A673 (cell line): ENCODE results near the gene ANKS3. TPM values are rescaled to one million over a fixed set of nuclear protein-coding genes. Genes with fewer than 3 reads are reported as not detected.

ENCODE experiments used
- BruUV-seq: library from RNA; stranded (reverse); fragments of 400-500 nt; replicated peaks from 2 replicates; lab custom pipeline; 2021; lab: Mats Ljungman, UMichigan
- CTCF ChIA-PET: fragments of 300-600 bp; sonication (Branson Sonifier 250); formaldehyde crosslinking; loops from one replicate; lab custom pipeline; 2022; ENCODE audit warnings: antibody characterized with exemption; lab: Charles Lee
- POLR2A ChIA-PET: fragments of 300-600 bp; sonication (Branson Sonifier 250); formaldehyde crosslinking; loops from one replicate; lab custom pipeline; 2022; ENCODE audit warnings: antibody characterized with exemption; ENCODE audit not compliant: low non-redundant PET; lab: Charles Lee
- DNase-seq: peaks from one replicate; pipeline ENCODE4 v3.0.0-alpha.2; 2015; ENCODE audit warnings: low spot score
- H3K27ac ChIP-seq: fragments of 200-600 bp; sonication (generic); 2 replicates; pipeline ENCODE4 v1.5.1; 2016; ENCODE audit warnings: mixed run types, low read depth, mild to moderate bottlenecking, mixed read lengths, antibody characterized with exemption, low read length; ENCODE audit not compliant: poor library complexity, severe bottlenecking
- H3K27me3 ChIP-seq: fragments of 200-600 bp; sonication (generic); replicated peaks from 2 replicates; pipeline ENCODE4 v1.6.1; 2017; ENCODE audit warnings: mixed run types, low read depth, mild to moderate bottlenecking, mixed read lengths, antibody characterized with exemption, low read length; ENCODE audit not compliant: insufficient read depth, poor library complexity
- H3K36me3 ChIP-seq: fragments of 200-600 bp; sonication (generic); 2 replicates; pipeline ENCODE4 v1.6.1; 2016; ENCODE audit warnings: mixed run types, mild to moderate bottlenecking, mixed read lengths, antibody characterized with exemption, low read length; ENCODE audit not compliant: insufficient read depth, poor library complexity, severe bottlenecking
- H3K4me1 ChIP-seq: fragments of 200-600 bp; sonication (generic); 2 replicates; pipeline ENCODE4 v1.6.1; 2017; ENCODE audit warnings: mixed run types, mild to moderate bottlenecking, mixed read lengths, antibody characterized with exemption, low read length; ENCODE audit not compliant: insufficient read depth, poor library complexity, severe bottlenecking
- H3K4me3 ChIP-seq: fragments of 200-600 bp; sonication (generic); 2 replicates; pipeline ENCODE4 v1.5.1; 2016; ENCODE audit warnings: low read depth, mixed run types, mild to moderate bottlenecking, mixed read lengths, low read length; ENCODE audit not compliant: poor library complexity, severe bottlenecking
- H3K9me3 ChIP-seq: fragments of 200-600 bp; sonication (generic); 2 replicates; pipeline ENCODE4 v1.6.1; 2016; ENCODE audit warnings: mixed run types, low read depth, mild to moderate bottlenecking, mixed read lengths, antibody characterized with exemption, low read length; ENCODE audit not compliant: poor library complexity, severe bottlenecking
- EZH2 ChIP-seq: fragments of 200-600 bp; sonication (generic); IDR thresholded peaks from 2 replicates; pipeline ENCODE4 v1.6.1; 2017; ENCODE audit warnings: borderline replicate concordance, low read depth, mild to moderate bottlenecking, mixed read lengths, antibody characterized with exemption, low read length; ENCODE audit not compliant: poor library complexity, severe bottlenecking
- intact Hi-C: fragments of 100-400 bp; cut with micrococcal nuclease; formaldehyde crosslinking; loops from one replicate; pipeline ENCODE4 v1.10.0; 2022; ENCODE audit not compliant: unreplicated experiment
- total RNA-seq: library from RNA; stranded (reverse); gene quantifications from 2 replicates; pipeline ENCODE4 v1.2.3, GENCODE V29; 2021
- TF ChIP-seq, protein P1 (sequence below): fragments of 300-800, 200-600 bp; sonication (generic); conservative IDR thresholded peaks from 2 replicates; pipeline ENCODE4 v1.5.1; 2017; ENCODE audit warnings: low read depth, mild to moderate bottlenecking, antibody characterized with exemption, low read length, moderate library complexity, mixed read lengths

The ANKS3 gene
- total RNA-seq, 1 experiment from 2014 or later: 26.9 TPM

- intact Hi-C loops: no loop called here
- POLR2A ChIA-PET: no interaction called here
Measured at GRCh38 chr16:4747906-4748681, 14.0 kb upstream of the ANKS3 start.

DNA sequence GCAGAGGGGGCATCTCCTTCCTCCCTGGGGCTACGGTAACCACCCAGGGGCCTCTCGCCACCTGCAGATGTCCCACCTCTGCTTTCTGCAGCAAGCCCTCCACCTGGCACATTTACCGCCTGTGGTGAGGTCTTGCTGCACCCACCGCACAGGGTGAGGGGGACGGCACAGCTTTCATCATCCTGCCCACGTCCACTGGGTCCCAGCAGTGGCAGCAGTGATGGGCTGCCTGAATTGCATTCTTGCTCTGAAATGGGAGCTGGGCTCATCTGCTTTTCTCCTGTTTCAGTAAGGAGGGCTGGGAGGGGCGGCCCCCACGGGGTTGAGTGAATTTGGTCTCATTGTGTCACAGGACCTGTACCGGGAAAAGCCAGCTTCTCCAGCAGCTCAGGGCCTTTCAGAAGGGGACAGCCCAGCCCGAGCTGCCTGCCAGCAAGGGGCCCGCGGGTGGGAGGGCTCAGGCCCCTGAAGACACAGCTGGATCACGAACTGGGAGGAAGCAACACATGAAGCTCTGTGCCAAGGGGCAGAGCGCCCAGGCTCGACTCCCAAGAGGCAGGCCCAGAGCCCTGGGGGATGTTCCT lies 13.0 kb upstream of the ANKS3 start:
- peaks cover 14% of the 10 kb centered on the region for H3K36me3 ChIP-seq
- TF ChIP-seq EZH2: no peak
- TF ChIP-seq, protein P1, sequence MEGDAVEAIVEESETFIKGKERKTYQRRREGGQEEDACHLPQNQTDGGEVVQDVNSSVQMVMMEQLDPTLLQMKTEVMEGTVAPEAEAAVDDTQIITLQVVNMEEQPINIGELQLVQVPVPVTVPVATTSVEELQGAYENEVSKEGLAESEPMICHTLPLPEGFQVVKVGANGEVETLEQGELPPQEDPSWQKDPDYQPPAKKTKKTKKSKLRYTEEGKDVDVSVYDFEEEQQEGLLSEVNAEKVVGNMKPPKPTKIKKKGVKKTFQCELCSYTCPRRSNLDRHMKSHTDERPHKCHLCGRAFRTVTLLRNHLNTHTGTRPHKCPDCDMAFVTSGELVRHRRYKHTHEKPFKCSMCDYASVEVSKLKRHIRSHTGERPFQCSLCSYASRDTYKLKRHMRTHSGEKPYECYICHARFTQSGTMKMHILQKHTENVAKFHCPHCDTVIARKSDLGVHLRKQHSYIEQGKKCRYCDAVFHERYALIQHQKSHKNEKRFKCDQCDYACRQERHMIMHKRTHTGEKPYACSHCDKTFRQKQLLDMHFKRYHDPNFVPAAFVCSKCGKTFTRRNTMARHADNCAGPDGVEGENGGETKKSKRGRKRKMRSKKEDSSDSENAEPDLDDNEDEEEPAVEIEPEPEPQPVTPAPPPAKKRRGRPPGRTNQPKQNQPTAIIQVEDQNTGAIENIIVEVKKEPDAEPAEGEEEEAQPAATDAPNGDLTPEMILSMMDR: no peak
- intact Hi-C loops: no loop called here
- CTCF ChIA-PET: no interaction called here
- no peaks in the 10 kb centered on the region for H3K4me1 ChIP-seq
- POLR2A ChIA-PET: no interaction called here
- no peaks in the 10 kb centered on the region for H3K9me3 ChIP-seq
- no peak overlapping the region for H3K27ac ChIP-seq
- H3K4me3 ChIP-seq: no peak overlapping the region
- no peak for DNase-seq
- no peaks in the 10 kb centered on the region for H3K27me3 ChIP-seq
- BruUV-seq: no TSS peak

More at GRCh38 chr16:4747906-4748681, 14.0 kb upstream of the ANKS3 start:
- no peak for TF ChIP-seq EZH2
- TF ChIP-seq, protein P1: no peak
- CTCF ChIA-PET: no interaction called here
- Histone ChIP-seq H3K4me3 (no peak overlapping the region), H3K4me1 (no peaks in the 10 kb centered on the region), H3K27ac (no peak overlapping the region), H3K36me3 (peaks cover 20% of the 10 kb centered on the region), H3K9me3 (no peaks in the 10 kb centered on the region), H3K27me3 (no peaks in the 10 kb centered on the region)
- no peak for DNase-seq
- no TSS peak for BruUV-seq

DNA sequence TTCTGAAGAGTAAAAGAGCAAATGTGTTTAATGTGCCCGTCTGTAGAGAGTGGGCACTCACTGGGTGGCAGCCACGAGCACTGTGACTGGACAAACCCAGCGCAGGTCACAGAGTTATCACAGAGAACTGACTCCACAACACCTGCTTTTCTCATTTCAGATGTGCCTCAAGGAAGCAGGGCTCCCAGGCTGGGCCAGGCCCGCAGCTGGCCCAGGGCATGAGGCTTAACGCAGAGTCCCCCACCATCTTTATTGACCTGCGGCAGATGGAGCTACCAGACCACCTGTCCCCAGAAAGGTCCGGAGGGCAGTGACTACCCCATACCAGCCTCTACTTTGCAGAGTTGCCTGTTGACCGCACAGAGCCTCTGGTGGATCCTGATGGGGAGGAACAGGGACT lies 12.1 kb upstream of the ANKS3 start:
- ChIA-PET CTCF (no interaction called here), POLR2A (no interaction called here)
- Histone ChIP-seq H3K4me1 (no peaks in the 10 kb centered on the region), H3K27ac (no peak overlapping the region), H3K9me3 (no peaks in the 10 kb centered on the region), H3K36me3 (peaks cover 5% of the 10 kb centered on the region), H3K27me3 (no peaks in the 10 kb centered on the region), H3K4me3 (no peak overlapping the region)
- DNase-seq: no peak
- BruUV-seq: no TSS peak
- intact Hi-C loops: no loop called here
- TF ChIP-seq, protein P1: no peak
- TF ChIP-seq EZH2: no peak
